ENCODE measurements around the gene CRP. TPM values are rescaled to one million over a fixed set of nuclear protein-coding genes. Genes with fewer than 3 reads are reported as not detected.

The CRP gene
- total RNA-seq, 2 donors from 2014 or later: 1.2 TPM; not detected in 1

DNA sequence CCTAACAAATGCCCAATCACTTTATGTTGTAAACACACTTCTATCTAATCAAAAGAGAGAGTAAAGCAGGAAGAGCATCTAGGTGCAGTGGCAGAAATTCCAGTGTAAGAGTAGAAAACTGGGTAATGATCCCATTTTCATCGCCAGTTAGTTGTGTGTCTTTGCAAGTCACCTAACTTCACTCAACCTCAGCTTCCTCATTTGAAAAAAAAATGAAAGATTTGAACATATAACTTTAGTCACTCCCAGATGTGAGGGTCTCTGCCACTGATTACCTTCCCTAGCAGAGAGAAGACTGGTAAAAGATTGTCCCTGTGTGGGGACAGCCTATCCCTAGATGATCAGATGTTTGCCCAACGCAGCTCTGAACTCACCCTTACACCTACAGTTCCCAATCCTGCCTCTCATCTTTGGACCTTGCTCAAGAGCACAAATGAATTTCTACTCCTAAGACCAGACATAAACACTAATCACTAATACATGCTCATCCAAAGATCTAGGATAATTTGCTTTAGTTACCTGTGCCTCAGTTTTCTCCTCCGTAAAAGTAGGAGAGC lies 41.1 kb upstream of the CRP start:
- H3K27ac Mint-ChIP-seq: no peak overlapping the region
- no peak overlapping the region for H3K27ac ChIP-seq (ENCODE audit: low read depth, low read length)
- no peaks in the 10 kb centered on the region for H3K36me3 ChIP-seq (ENCODE audit: control insufficient read depth, insufficient read depth, low read length)
- no peaks in the 10 kb centered on the region for H3K36me3 Mint-ChIP-seq (ENCODE audit: low read depth)
- TF ChIP-seq, protein P1, sequence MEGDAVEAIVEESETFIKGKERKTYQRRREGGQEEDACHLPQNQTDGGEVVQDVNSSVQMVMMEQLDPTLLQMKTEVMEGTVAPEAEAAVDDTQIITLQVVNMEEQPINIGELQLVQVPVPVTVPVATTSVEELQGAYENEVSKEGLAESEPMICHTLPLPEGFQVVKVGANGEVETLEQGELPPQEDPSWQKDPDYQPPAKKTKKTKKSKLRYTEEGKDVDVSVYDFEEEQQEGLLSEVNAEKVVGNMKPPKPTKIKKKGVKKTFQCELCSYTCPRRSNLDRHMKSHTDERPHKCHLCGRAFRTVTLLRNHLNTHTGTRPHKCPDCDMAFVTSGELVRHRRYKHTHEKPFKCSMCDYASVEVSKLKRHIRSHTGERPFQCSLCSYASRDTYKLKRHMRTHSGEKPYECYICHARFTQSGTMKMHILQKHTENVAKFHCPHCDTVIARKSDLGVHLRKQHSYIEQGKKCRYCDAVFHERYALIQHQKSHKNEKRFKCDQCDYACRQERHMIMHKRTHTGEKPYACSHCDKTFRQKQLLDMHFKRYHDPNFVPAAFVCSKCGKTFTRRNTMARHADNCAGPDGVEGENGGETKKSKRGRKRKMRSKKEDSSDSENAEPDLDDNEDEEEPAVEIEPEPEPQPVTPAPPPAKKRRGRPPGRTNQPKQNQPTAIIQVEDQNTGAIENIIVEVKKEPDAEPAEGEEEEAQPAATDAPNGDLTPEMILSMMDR (conservative IDR thresholded peaks at IDR 0.05): no peak
- H3K4me1 ChIP-seq (ENCODE audit: control insufficient read depth, insufficient read depth, low read length): no peaks in the 10 kb centered on the region
- no peak overlapping the region for H3K9ac ChIP-seq (ENCODE audit: extremely low read depth, low read length, poor library complexity, severe bottlenecking)
- H3K4me3 ChIP-seq (ENCODE audit: low read length): no peak overlapping the region
- H3K4me3 Mint-ChIP-seq: no peak overlapping the region
- peaks cover 3% of the 10 kb centered on the region for H3K9me3 Mint-ChIP-seq
- no peaks in the 10 kb centered on the region for H3K4me1 Mint-ChIP-seq
- H3K27me3 Mint-ChIP-seq (ENCODE audit: insufficient read depth): no peaks in the 10 kb centered on the region
- no peaks in the 10 kb centered on the region for H3K9me3 ChIP-seq (ENCODE audit: control insufficient read depth, low read length)
- WGBS, 2 experiments (ENCODE audit: insufficient coverage in 1 of 2, insufficient read length in 1 of 2): 90 to 95% methylated on average over 3 of the region's 3 CpGs
- no peak for DNase-seq
- H3K27me3 ChIP-seq (ENCODE audit: control insufficient read depth, insufficient read depth, low read length, poor library complexity, severe bottlenecking): no peaks in the 10 kb centered on the region

DNA sequence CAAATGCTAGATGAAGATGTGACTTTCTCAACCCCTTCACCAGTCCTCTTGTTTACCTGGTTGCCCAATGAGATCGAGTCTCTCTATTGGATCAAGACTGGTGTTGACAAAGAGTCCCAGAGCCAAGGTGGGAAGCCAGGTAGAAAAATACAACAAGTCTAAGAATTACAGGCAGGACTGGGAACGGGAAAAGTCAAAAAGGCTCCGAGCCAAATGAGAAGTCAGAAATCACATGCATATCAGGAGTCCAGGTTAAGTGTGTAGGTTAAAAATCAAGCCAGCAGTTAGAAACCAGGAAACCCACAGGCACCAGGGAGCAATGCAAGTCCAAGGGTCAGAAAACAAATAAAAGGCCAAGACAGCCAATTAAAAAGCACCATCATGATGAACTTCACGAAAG lies 39.0 kb upstream of the CRP start:
- no peaks in the 10 kb centered on the region for H3K4me1 ChIP-seq (ENCODE audit: control insufficient read depth, insufficient read depth, low read length)
- Mint-ChIP-seq H3K36me3 (ENCODE audit: low read depth) (no peaks in the 10 kb centered on the region), H3K9me3 (peaks cover 3% of the 10 kb centered on the region), H3K27me3 (ENCODE audit: insufficient read depth) (no peaks in the 10 kb centered on the region), H3K4me3 (no peak overlapping the region), H3K27ac (no peak overlapping the region), H3K4me1 (no peaks in the 10 kb centered on the region)
- no peak overlapping the region for H3K9ac ChIP-seq (ENCODE audit: extremely low read depth, low read length, poor library complexity, severe bottlenecking)
- H3K36me3 ChIP-seq (ENCODE audit: control insufficient read depth, insufficient read depth, low read length): no peaks in the 10 kb centered on the region
- no peaks in the 10 kb centered on the region for H3K27me3 ChIP-seq (ENCODE audit: control insufficient read depth, insufficient read depth, low read length, poor library complexity, severe bottlenecking)
- DNase-seq: no peak
- no peak overlapping the region for H3K4me3 ChIP-seq (ENCODE audit: low read length)
- H3K27ac ChIP-seq (ENCODE audit: low read depth, low read length): no peak overlapping the region
- TF ChIP-seq, protein P1 (conservative IDR thresholded peaks at IDR 0.05): no peak
- 91 to 100% methylated on average over 4 of the region's 4 CpGs for WGBS, 2 experiments (ENCODE audit: insufficient coverage in 1 of 2, insufficient read length in 1 of 2)
- no peaks in the 10 kb centered on the region for H3K9me3 ChIP-seq (ENCODE audit: control insufficient read depth, low read length)

- TF ChIP-seq, protein P1 (conservative IDR thresholded peaks at IDR 0.05): no peak
- no peaks in the 10 kb centered on the region for H3K36me3 ChIP-seq (ENCODE audit: control insufficient read depth, insufficient read depth, low read length)
- H3K27ac ChIP-seq (ENCODE audit: low read depth, low read length): no peak overlapping the region
- Mint-ChIP-seq H3K4me1 (no peaks in the 10 kb centered on the region), H3K4me3 (no peak overlapping the region), H3K27me3 (ENCODE audit: insufficient read depth) (no peaks in the 10 kb centered on the region), H3K27ac (no peak overlapping the region), H3K9me3 (peaks cover 3% of the 10 kb centered on the region), H3K36me3 (ENCODE audit: low read depth) (no peaks in the 10 kb centered on the region)
- no peaks in the 10 kb centered on the region for H3K4me1 ChIP-seq (ENCODE audit: control insufficient read depth, insufficient read depth, low read length)
- no peak overlapping the region for H3K4me3 ChIP-seq (ENCODE audit: low read length)
- no peak overlapping the region for H3K9ac ChIP-seq (ENCODE audit: extremely low read depth, low read length, poor library complexity, severe bottlenecking)
- 88 to 94% methylated on average over 3 to 4 of the region's 4 CpGs for WGBS, 2 experiments (ENCODE audit: insufficient coverage in 1 of 2, insufficient read length in 1 of 2)
- DNase-seq: no peak
- H3K9me3 ChIP-seq (ENCODE audit: control insufficient read depth, low read length): no peaks in the 10 kb centered on the region
- H3K27me3 ChIP-seq (ENCODE audit: control insufficient read depth, insufficient read depth, low read length, poor library complexity, severe bottlenecking): no peaks in the 10 kb centered on the region
Observed at GRCh38 chr1:159752135-159752580, 37.8 kb upstream of the CRP start.

Measured in endodermal cell (in vitro differentiated cells).